NOMO-1 (cell line): Measurements from ENCODE around the gene COMT.
A peak's percentile ranks its signal among the peaks of the same experiment; 100 is the strongest.
"Not testable (repeated sequence)": the region's sequence is repeated elsewhere in the genome, so short reads cannot be mapped to it uniquely, and the experiment has no call there.

Experiments used
- DNase-seq, 2 experiments: peaks; one replicate each; lab custom pipeline; 2025; ENCODE audit not compliant: unreplicated experiment in 2 of 2; lab: John Stamatoyannopoulos, UW

The COMT gene

DNA sequence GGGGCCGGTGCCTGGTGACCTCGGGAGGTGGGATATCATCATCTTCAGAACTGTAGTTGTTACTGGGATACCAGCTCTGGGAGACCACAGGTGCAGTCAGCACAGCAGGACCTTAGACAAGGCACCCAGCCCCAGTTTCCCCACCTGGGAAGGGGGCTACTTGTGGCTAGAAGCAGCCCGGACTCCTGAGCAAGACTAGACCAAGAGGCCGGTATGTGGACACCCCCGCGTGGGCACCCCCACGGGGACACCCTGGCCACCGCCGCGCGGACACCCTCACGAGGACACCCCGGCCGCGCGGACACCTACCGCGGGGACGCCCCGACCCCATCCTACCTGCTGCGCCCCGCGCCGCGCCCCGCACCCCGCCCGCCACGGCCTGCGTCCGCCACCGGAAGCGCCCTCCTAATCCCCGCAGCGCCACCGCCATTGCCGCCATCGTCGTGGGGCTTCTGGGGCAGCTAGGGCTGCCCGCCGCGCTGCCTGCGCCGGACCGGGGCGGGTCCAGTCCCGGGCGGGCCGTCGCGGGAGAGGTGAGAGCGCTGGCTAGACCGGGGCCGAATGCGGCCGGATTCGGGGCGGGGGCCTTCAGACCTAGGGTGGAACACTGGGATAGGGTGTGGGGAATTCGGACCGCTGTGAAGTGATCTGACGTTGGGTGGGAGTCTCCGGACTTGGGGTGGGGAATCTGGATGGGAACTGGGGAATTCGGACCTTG lies at the start of gene COMT, which contains the start of gene TXNRD2:
COMT (plus strand) TSS at position 408 of the 718 bp plus-strand sequence. CDS start 20,755 bp downstream, outside the sequence.
TXNRD2 (minus strand) TSS at position 454 of the 718 bp plus-strand sequence; CDS start at position 439, 15 bp downstream.
- DNase-seq, result peak; percentile 41 to 53

- no peak for DNase-seq
These were observed 49.2 kb upstream of the COMT start for GRCh38 chr22:19892257-19892879.

- no peak for DNase-seq
These were observed 48.6 kb upstream of the COMT start for GRCh38 chr22:19892925-19893324.

GRCh38 chr22:19893363-19893762 lies 48.2 kb upstream of the COMT start:
- no peak for DNase-seq

DNA sequence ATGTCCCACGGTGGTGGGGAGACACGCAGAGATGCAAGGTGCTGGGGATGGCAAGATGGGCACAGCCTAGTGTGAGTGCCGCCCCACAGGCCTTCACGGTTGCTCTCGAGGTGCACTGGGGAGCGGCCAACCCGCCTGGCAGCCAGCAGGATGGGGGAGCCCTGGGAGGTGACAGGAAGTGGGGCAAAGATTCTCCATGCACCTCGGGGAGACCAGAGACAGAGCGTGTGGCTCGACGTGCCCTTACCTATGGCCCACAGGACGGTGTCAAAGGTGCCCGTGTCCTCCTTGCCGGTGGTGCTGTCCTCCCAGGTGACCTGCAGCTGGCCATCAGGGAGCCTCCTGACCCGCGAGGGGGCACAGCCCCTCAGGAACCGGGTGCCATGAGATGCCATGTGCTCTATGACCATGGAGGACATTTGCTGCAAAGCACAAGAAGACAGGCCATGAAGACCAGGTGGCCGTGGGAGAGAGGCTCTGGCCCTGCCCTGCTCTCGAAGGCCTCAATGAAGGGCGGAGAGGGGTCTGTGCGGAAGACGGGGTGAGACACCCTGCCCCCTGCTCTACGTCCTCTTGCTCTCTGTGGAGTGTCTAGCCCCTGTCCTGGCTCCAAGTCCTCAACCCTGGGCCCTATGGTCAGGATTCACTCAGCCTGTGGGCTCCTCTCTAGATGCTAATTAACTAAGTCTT lies 46.3 kb upstream of the COMT start:
- no peak for DNase-seq

DNA sequence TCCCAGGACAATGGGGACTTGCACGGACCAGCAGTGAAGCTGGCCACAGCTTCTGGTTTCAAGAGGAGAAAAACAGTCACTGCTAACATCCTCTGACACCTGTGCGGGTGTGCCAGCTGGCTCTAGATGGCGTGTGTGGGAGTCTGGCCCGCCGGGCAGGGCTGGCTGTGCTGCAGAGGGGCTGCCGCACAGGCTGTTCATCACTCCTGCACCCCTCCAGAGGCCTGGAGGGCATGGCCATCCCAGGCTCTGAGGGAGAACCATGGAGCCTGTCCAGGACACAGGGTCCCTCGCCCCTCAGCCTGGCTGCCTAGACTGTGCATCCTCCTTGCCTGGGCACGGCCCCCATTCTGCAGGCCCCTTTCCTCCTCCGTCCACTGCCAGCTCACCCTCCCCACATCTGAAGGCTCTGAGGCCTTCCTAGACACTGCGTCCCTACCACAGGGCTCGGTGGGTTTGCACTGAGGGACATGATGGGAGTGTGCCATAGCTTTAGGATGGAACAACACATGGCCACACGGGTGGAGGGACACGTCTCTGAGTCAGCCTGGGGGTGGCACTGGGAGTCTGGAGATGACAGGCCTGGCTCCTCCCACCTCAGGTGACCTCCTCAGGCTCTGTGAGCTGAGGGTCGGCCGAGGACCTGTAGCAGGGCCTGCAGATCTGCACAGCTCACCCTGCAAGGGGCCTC lies 44.8 kb upstream of the COMT start:
- DNase-seq, result no peak

DNA sequence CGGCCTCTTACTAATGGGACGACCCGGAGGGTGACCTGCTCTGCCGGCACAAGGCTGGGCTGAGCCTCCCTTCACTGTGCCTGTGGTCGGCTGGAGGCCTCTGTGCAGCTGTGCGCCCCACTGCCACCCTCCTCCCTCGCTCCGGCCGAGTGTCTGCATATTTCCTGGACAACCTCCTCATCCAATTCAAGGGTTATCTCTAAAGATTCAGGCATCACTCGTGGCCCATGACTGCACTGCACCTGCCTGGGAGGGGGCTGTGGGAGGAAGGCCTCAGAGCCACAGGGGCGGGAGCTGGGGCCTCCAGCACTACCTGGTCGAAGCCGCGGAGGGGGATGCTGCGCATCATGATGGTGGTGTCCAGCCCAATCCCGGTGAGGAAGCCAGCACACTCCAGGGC lies 43.8 kb upstream of the COMT start:
- DNase-seq, result no peak

DNA sequence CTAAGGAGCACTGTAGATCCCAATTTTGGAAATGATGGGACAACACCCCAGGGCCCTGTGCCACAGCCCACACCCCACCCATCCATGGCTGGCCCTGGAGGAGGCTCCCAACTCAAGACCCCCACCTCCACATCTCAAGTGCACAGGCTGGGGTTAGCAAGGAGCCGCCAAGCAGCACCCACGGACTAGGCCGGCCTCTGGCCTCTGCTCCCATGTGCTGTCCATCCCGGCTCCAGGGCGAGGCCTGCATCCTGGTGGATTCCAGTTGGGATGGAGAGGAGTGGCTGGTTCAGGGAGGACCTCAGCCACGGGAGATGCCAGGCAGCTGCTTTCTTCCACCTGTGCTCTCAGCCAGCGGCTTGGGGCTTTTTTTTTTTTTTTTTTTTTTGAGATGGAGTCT lies 43.4 kb upstream of the COMT start:
- no peak for DNase-seq

- no peak for DNase-seq
These were observed 42.6 kb upstream of the COMT start for GRCh38 chr22:19898831-19899567.

DNA sequence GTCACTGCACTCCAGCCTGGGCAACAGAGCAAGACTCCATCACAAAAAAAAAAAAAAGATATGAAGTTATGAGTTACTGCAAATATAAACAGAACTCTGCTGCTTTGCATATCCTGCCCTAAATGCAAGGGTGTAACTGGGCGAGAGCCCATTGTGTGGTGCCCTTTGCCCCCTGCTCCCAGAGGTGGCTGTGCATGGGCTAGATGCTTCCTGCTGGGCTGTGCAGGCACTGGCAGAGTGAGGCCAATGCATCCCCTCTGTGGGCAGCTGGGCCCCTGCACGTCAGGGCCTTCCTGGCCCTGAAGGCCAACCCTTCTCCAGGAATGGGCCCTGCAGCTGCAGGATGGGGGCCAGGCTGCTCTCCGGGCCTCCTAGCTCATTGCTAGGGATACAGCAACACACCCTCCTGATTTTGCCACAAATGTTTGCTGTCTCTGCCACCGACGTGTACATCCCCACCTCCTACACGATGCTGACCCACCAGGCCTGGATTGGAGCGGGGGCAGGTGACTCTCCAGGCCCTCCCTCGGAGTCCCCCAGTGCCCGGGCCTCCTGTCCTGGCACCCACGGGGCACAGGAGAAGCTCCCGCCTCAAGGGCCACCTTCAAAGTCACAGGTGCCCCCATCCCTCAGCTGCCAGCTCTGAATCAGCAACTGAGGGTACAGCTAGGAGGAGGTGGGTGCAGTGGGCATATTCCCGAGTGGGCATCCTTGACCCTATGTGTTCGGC lies 40.7 kb upstream of the COMT start:
- no peak for DNase-seq

DNA sequence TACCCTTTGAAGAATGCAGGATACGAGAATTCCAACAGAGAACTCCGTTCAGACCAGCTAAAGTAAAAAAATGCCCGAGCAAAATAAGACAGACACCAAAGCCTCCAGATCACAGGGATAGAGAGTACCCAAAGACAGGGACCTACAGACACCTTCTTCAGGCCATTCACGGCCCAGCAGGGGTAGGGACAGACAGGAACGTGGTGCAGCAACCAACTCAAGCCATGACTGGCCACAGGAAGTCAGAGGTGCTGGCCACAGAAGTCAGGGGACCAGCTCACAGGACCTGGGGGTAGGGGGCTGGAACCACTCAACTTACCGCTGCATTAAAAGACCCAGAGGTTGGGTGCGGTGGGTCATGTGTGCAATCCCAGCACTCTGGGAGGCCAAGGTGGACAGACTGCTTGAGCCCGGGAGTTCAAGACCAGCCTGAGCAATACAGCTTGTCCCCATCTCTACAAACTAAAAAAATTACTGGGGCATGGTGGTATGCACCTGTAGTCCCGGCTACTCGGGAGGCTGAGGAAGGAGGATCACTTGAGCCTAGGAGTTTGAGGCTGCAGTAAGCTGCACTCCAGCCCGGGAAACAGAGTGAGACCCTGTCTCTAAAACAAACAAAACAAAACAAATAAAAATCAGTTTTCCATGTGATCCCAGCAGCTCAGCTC lies 39.9 kb upstream of the COMT start:
- no peak for DNase-seq

DNA sequence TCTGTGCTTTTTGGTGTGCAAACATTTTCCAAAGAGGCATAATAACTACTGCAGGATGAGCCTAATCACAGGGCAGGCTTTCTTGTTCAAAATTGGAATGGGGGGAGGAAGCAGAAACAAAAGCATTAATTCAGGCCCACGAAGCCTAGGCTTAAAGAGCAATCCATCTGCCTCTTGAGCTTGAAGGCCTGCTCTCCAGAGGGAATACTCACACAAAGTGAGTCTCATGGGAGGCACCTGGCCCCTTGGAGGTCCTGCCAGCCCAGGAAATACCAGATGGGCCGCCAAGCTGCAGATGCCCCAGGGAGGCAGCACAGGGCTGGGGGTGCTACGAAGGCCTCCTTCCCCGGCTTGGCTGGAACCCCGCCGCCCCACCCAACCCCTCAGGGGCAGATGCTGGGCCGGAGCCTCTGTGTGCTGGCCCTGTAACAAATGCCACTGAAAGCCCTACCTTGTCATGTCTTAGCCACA lies 39.3 kb upstream of the COMT start:
- no peak for DNase-seq

DNA sequence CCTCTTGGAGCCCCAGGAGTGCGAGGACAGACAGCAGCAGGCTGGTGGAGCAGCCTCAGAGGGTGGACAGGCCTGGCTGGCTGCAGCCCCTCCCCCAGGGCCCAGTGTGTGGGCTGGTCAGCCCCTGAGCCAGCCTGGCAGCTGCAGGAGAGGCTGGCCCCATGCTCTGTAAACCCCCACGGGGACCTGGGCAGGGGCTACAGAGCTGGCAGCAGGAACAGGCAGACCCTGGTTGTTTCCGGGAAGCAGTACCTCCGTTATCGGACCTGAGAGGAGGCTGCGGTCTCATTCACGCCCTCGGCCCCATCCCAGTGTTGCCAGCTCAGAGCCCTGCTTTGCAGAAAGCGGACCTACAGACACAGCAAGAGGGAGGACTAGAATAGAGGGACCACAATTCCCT lies 38.5 kb upstream of the COMT start:
- DNase-seq, result no peak

GRCh38 chr22:19903513-19903912 lies 38.1 kb upstream of the COMT start:
- no peak for DNase-seq

DNA sequence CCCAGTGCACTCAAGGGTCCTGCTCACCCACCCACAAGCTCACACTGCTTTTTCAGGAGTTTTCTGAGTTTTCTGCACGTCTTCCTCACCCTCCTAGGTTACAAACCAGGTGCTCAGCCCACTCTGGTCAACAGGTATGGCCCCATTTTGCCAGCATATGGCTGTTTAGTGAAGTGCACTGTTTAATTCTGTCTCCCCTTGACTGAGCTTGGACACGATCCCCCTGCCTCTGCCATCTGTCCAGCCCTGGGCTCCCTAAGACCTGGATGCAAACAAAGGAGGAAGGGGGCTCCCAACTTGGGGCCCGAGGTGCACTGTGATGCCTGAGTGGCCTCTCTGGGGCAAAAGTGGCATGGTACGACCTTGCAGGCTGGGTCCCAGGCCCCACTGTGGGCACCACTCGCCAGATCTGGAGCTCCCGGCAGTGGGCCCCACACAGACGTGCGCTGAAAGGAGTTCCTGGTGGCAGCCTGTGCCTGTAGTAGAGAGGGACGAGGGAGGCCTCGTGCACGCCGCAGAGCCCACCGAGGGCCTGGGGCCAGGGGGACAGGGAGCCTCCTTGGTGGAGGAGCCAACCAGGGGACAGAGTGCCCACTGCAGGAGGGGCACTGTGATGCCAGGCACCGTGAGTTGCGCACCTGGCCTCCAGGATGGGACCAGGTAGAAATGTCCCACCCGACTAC lies 37.3 kb upstream of the COMT start:
- no peak for DNase-seq

DNA sequence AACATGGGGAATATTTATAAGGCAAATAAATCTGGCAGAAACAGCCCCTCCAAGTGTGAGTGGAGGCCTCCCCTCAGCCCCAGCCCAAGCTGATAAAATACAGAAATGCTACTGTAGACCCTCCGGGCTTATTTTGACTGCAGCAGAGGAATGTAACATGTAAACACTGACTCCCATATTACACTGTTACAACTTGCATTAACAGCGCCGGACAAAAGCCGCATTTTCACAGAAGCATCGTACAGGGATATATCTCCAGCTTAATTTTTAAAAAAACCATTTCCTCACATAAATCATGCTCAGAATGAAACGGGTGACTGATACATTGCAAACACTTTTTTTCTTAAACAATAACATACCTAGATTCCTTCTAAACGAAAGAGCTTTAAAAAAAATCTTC lies 36.6 kb upstream of the COMT start:
- DNase-seq, result no peak

DNA sequence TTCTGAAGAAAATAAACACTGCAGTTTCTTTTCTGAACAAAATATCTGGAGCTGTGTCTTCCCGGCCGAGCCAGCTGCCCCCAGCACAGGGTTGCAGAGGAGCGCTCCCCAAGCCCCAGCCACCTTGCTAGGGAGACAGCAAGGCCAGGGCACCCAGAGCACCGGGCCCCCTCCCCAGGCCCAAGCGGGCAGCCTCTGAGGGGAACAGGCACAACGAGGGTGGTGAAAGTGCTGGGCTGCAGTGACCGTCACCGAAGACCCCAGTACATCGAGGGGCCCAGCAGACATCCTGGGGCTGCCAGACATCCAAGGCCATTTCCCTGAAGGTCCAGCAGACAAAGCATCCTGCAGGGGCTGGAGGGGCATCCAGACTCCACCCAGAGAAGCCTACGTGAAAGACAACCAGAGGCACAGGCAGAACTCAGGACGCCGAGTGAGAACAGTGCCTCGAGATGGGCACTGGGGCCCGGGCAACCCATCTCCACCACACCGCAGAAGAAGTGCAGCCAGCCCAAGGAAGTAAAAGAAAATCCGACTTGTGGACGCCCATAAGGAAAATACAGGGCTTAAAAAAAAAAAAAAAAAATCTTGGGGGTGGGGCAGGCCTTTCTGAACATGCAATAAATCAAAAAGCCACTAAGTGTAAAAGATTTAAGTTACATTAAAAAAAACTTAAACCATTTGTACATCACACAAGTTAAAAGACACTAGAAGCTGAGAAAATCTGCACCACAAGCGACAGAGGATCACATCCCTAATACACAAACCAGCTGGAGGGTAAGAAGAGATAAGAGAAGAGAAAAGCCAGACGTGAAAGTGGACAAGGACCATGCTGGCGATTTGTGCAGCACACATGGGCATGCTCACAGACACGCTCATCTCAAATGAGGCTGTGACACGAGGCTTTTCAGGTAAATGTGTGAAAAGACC lies 36.0 kb upstream of the COMT start:
- no peak for DNase-seq

- not testable (repeated sequence) for DNase-seq
These were observed 34.7 kb upstream of the COMT start for GRCh38 chr22:19906864-19907263.
